Fibroblast of mammary gland (primary cell): Measurements from ENCODE around the gene HCN4.
A peak's percentile ranks its signal among the peaks of the same experiment; 100 is the strongest.

Source experiments
- DNase-seq: peaks from one replicate; pipeline ENCODE4 v3.0.0-alpha.2; 2010; ENCODE audit warnings: low read depth
- H3K4me3 ChIP-seq: 2 replicates; pipeline ENCODE4 v1.5.1; 2011; ENCODE audit warnings: low read depth, mild to moderate bottlenecking, low read length, moderate library complexity; ENCODE audit not compliant: control insufficient read depth
- CTCF ChIP-seq: conservative IDR thresholded peaks from 2 replicates; pipeline ENCODE4 v1.5.1; 2011; ENCODE audit warnings: low read depth, low read length, inconsistent platforms; ENCODE audit not compliant: control insufficient read depth, insufficient read depth

Gene HCN4

DNA sequence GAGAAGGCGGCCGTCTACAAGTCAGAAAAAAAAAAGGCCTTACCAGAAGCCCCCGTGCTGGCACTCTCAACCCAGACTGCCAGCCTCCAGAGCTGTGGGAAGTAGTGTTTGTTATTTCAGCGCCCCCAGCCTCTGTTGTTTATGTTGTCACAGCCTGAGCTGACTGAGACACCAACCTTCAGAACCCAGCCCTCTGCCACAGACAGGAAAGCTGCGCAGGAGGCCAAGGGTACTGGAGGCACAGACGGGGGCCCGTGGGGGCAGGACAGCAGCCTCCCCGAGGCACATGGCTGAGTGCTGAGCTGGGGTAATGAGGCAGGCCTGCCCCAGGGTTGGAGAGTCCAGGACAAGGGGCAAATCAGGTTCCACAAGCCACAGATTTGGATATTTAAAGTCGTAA, 33.7 kb downstream of the HCN4 start:
- no peak overlapping the region for H3K4me3 ChIP-seq
- no peak for DNase-seq
- no peak for TF ChIP-seq CTCF

GRCh38 chr15:73334086-73334485, 34.7 kb downstream of the HCN4 start:
- H3K4me3 ChIP-seq: no peak overlapping the region
- no peak for TF ChIP-seq CTCF
- DNase-seq: no peak

DNA sequence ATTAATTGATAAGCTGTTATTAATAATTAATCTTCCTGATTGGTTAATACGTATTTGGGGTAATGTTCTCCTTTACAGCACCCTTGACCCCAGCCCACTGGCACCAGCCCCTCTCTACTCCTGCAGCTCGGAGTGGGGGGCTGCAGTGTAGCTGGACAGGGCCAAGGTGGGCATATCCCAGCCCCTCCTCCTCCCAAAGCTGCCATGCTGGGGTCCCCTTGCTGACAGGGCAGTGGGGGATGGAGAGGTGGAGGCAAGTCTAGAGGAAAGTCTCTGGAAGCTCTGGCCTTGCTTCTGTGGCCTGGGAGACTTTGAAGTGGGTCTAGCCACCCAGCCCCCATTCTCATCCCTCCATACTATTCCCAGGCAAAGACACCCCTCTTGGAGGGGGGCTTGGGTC, 35.8 kb downstream of the HCN4 start:
- DNase-seq: no peak
- no peak overlapping the region for H3K4me3 ChIP-seq
- no peak for TF ChIP-seq CTCF

- no peak for TF ChIP-seq CTCF
- no peak for DNase-seq
- no peak overlapping the region for H3K4me3 ChIP-seq
Observed at GRCh38 chr15:73331991-73332925, 36.5 kb downstream of the HCN4 start.

- no peak for DNase-seq
- H3K4me3 ChIP-seq: no peak overlapping the region
- no peak for TF ChIP-seq CTCF
Observed at GRCh38 chr15:73331501-73331900, 37.3 kb downstream of the HCN4 start.

- no peak for TF ChIP-seq CTCF
- H3K4me3 ChIP-seq: no peak overlapping the region
- DNase-seq: peak; percentile 5
Observed at GRCh38 chr15:73330206-73331051, 38.3 kb downstream of the HCN4 start.
